Right hindlimb (tissue), 1 donor: ENCODE data around the gene TBX10.
"Not testable (repeated sequence)": the region's sequence is repeated elsewhere in the genome, so short reads cannot be mapped to it uniquely, and the experiment has no call there.

Experiments
- DNase-seq: peaks from one replicate; pipeline ENCODE4 v3.0.0-alpha.2; 2018

TBX10 gene

GRCh38 chr11:67597458-67597857, 42.1 kb downstream of the TBX10 start:
- DNase-seq, result not testable (repeated sequence)

- DNase-seq, result no peak
Measured at GRCh38 chr11:67596753-67597300, 42.7 kb downstream of the TBX10 start.

- no peak for DNase-seq
Measured at GRCh38 chr11:67594480-67594879, 45.1 kb downstream of the TBX10 start.

GRCh38 chr11:67593565-67593905, 46.0 kb downstream of the TBX10 start:
- no peak for DNase-seq

GRCh38 chr11:67592880-67593564, 46.5 kb downstream of the TBX10 start:
- no peak for DNase-seq

- DNase-seq, result not testable (repeated sequence)
Measured at GRCh38 chr11:67588899-67589415, 50.6 kb downstream of the TBX10 start.

GRCh38 chr11:67588136-67588503, 51.4 kb downstream of the TBX10 start:
- no peak for DNase-seq

GRCh38 chr11:67586568-67587250, 52.9 kb downstream of the TBX10 start:
- DNase-seq, result no peak

- DNase-seq, result no peak
Measured at GRCh38 chr11:67585911-67586310, 53.7 kb downstream of the TBX10 start.

- no peak for DNase-seq
Measured at GRCh38 chr11:67584881-67585873, 54.4 kb downstream of the TBX10 start.

GRCh38 chr11:67584205-67584880, 55.2 kb downstream of the TBX10 start:
- peak; percentile 83 for DNase-seq

- DNase-seq, result peak; percentile 94
Measured at GRCh38 chr11:67583247-67584204, 56.0 kb downstream of the TBX10 start, which contains the start of gene GSTP1. GSTP1 (plus strand) TSS chr11:67583812; CDS start chr11:67583844, 32 bp downstream.

GRCh38 chr11:67582011-67582410, 57.6 kb downstream of the TBX10 start:
- no peak for DNase-seq

GRCh38 chr11:67581469-67581868, 58.1 kb downstream of the TBX10 start:
- no peak for DNase-seq
